Measurements from ENCODE around the gene GRIA3. TPM values are rescaled to one million over a fixed set of nuclear protein-coding genes. Genes with fewer than 3 reads are reported as not detected.

Gene GRIA3
- total and polyA plus RNA-seq, 2 donors (not counting 1 experiment from before 2014, with no cell fraction given) = 0.52 to 2.3 TPM

- H3K79me2 ChIP-seq (ENCODE audit: control insufficient read depth, insufficient read depth, low read length) = no peaks in the 10 kb centered on the region
- no peak overlapping the region for H3K4me2 ChIP-seq (ENCODE audit: extremely low read depth, insufficient read depth, low read length)
- no peak overlapping the region for H3K4me3 ChIP-seq (replicated peaks in 1 of 4; ENCODE audit: control extremely low read depth in 1 of 4, insufficient read depth in 1 of 4, low read depth in 3 of 4, low read length in 4 of 4)
- TF ChIP-seq CTCF (conservative IDR thresholded peaks at IDR 0.05 in 1 of 2, IDR thresholded peaks at IDR 0.05 in 1 of 2; ENCODE audit: low read depth in 1 of 2, low read length in 2 of 2) (no peak), EZH2 (IDR thresholded peaks at IDR 0.05; ENCODE audit: low read length, missing control alignments) (no peak)
- H4K20me1 ChIP-seq (ENCODE audit: control insufficient read depth, extremely low read depth, insufficient read depth, low read length) = no peaks in the 10 kb centered on the region
- peaks cover under 1% of the 10 kb centered on the region for H3K27me3 ChIP-seq (ENCODE audit: control insufficient read depth, insufficient read depth, low read length)
- no peaks in the 10 kb centered on the region for H3K4me1 ChIP-seq (ENCODE audit: control insufficient read depth, extremely low read depth, insufficient read depth, low read length)
- no peak for DNase-seq (ENCODE audit: low read depth in 2 of 2)
- no peaks in the 10 kb centered on the region for H3K9me3 ChIP-seq (ENCODE audit: control insufficient read depth, insufficient read depth, low read depth, low read length)
- no peak overlapping the region for H3K27ac ChIP-seq (ENCODE audit: insufficient read depth, low read length)
- H3K9ac ChIP-seq (ENCODE audit: insufficient read depth, low read length) = no peak overlapping the region
- no peaks in the 10 kb centered on the region for H3K36me3 ChIP-seq (ENCODE audit: control insufficient read depth, insufficient read depth, low read length)
- no peak overlapping the region for H2AFZ ChIP-seq (ENCODE audit: low read length)
Observed at GRCh38 chrX:123190096-123190495, 6.0 kb downstream of the GRIA3 start.

- no peaks in the 10 kb centered on the region for H4K20me1 ChIP-seq (ENCODE audit: control insufficient read depth, extremely low read depth, insufficient read depth, low read length)
- no peaks in the 10 kb centered on the region for H3K9me3 ChIP-seq (ENCODE audit: control insufficient read depth, insufficient read depth, low read depth, low read length)
- H3K27ac ChIP-seq (ENCODE audit: insufficient read depth, low read length) = no peak overlapping the region
- no peaks in the 10 kb centered on the region for H3K36me3 ChIP-seq (ENCODE audit: control insufficient read depth, insufficient read depth, low read length)
- H3K4me2 ChIP-seq (ENCODE audit: extremely low read depth, insufficient read depth, low read length) = no peak overlapping the region
- no peak overlapping the region for H3K9ac ChIP-seq (ENCODE audit: insufficient read depth, low read length)
- TF ChIP-seq CTCF (conservative IDR thresholded peaks at IDR 0.05 in 1 of 2, IDR thresholded peaks at IDR 0.05 in 1 of 2; ENCODE audit: low read depth in 1 of 2, low read length in 2 of 2) = no peak
- DNase-seq (ENCODE audit: low read depth in 2 of 2) = no peak
- H3K27me3 ChIP-seq (ENCODE audit: control insufficient read depth, insufficient read depth, low read length) = no peaks in the 10 kb centered on the region
- no peaks in the 10 kb centered on the region for H3K4me1 ChIP-seq (ENCODE audit: control insufficient read depth, extremely low read depth, insufficient read depth, low read length)
- no peaks in the 10 kb centered on the region for H3K79me2 ChIP-seq (ENCODE audit: control insufficient read depth, insufficient read depth, low read length)
- H3K4me3 ChIP-seq (replicated peaks in 1 of 4; ENCODE audit: control extremely low read depth in 1 of 4, insufficient read depth in 1 of 4, low read depth in 3 of 4, low read length in 4 of 4) = no peak overlapping the region
- no peak overlapping the region for H2AFZ ChIP-seq (ENCODE audit: low read length)
Observed at GRCh38 chrX:123193101-123193500, 9.0 kb downstream of the GRIA3 start.

GRCh38 chrX:123199338-123199737 lies 15.3 kb downstream of the GRIA3 start:
- no peaks in the 10 kb centered on the region for H3K4me1 ChIP-seq (ENCODE audit: control insufficient read depth, extremely low read depth, insufficient read depth, low read length)

More at GRCh38 chrX:123199338-123199737, 15.3 kb downstream of the GRIA3 start:
- Histone ChIP-seq H3K9ac (ENCODE audit: insufficient read depth, low read length) (no peak overlapping the region), H3K27me3 (ENCODE audit: control insufficient read depth, insufficient read depth, low read length) (no peaks in the 10 kb centered on the region), H4K20me1 (ENCODE audit: control insufficient read depth, extremely low read depth, insufficient read depth, low read length) (no peaks in the 10 kb centered on the region), H3K4me2 (ENCODE audit: extremely low read depth, insufficient read depth, low read length) (no peak overlapping the region), H3K4me3 (replicated peaks in 1 of 4; ENCODE audit: control extremely low read depth in 1 of 4, insufficient read depth in 1 of 4, low read depth in 3 of 4, low read length in 4 of 4) (no peak overlapping the region), H3K79me2 (ENCODE audit: control insufficient read depth, insufficient read depth, low read length) (no peaks in the 10 kb centered on the region), H3K36me3 (ENCODE audit: control insufficient read depth, insufficient read depth, low read length) (no peaks in the 10 kb centered on the region), H2AFZ (ENCODE audit: low read length) (no peak overlapping the region), H3K27ac (ENCODE audit: insufficient read depth, low read length) (no peak overlapping the region), H3K9me3 (ENCODE audit: control insufficient read depth, insufficient read depth, low read depth, low read length) (no peaks in the 10 kb centered on the region)
- no peak for TF ChIP-seq EZH2 (IDR thresholded peaks at IDR 0.05; ENCODE audit: low read length, missing control alignments)
- TF ChIP-seq CTCF (conservative IDR thresholded peaks at IDR 0.05 in 1 of 2, IDR thresholded peaks at IDR 0.05 in 1 of 2; ENCODE audit: low read depth in 1 of 2, low read length in 2 of 2) = no peak
- DNase-seq (ENCODE audit: low read depth in 2 of 2) = no peak

All from fibroblast of lung (primary cell).